Measurements from ENCODE around the gene AMBP. TPM values are rescaled to one million over a fixed set of nuclear protein-coding genes. Genes with fewer than 3 reads are reported as not detected.

The AMBP gene
- total RNA-seq, 2 donors from 2014 or later = 1.5 to 5.7 TPM

GRCh38 chr9:114080195-114080772 is 2.2 kb upstream of the AMBP start:
- peak overlapping the region; percentile 42 for H3K27ac ChIP-seq

GRCh38 chr9:114078781-114079156 is 669 bp upstream of the AMBP start:
- Histone ChIP-seq H3K27me3 (no peaks in the 10 kb centered on the region), H3K9me3 (no peaks in the 10 kb centered on the region), H3K27ac (no peak overlapping the region), H3K4me1 (peaks cover 5% of the 10 kb centered on the region), H3K4me3 (no peak overlapping the region), H3K9ac (ENCODE audit: low read depth in 2 of 2, low read length in 2 of 2) (no peak overlapping the region), H3K36me3 (no peaks in the 10 kb centered on the region)
- no peak for DNase-seq
- no peak for TF ChIP-seq CTCF (IDR thresholded peaks at IDR 0.05)
- intact Hi-C loops (cut with DNase I) = no loop called here

More at GRCh38 chr9:114080195-114080772, 2.2 kb upstream of the AMBP start:
- intact Hi-C loops (cut with DNase I) = loop anchor here (5.0 kb wide), 1 partner anchor 212 kb away; no protein-coding TSS in a partner anchor
- Histone ChIP-seq H3K9me3 (no peaks in the 10 kb centered on the region), H3K4me3 (no peak overlapping the region), H3K4me1 (peaks cover 5% of the 10 kb centered on the region), H3K36me3 (no peaks in the 10 kb centered on the region), H3K9ac (ENCODE audit: low read depth in 2 of 2, low read length in 2 of 2) (peak overlapping the region in 1 of 2 donors; percentile 3), H3K27me3 (no peaks in the 10 kb centered on the region)
- TF ChIP-seq CTCF (IDR thresholded peaks at IDR 0.05) = no peak
- peak; percentile 16 for DNase-seq

- H3K36me3 ChIP-seq = no peaks in the 10 kb centered on the region
- no peaks in the 10 kb centered on the region for H3K9me3 ChIP-seq
- H3K27me3 ChIP-seq = no peaks in the 10 kb centered on the region
- no peak overlapping the region for H3K4me3 ChIP-seq
- DNase-seq = no peak
- no peak overlapping the region for H3K9ac ChIP-seq (ENCODE audit: low read depth in 2 of 2, low read length in 2 of 2)
- no peak overlapping the region for H3K27ac ChIP-seq
- no peak for TF ChIP-seq CTCF (IDR thresholded peaks at IDR 0.05)
- peaks cover 4% of the 10 kb centered on the region for H3K4me1 ChIP-seq
- intact Hi-C loops (cut with DNase I) = no loop called here
These were observed 800 bp downstream of the AMBP start for GRCh38 chr9:114077162-114077837.

GRCh38 chr9:114076237-114077161 is 1.6 kb downstream of the AMBP start:
- H3K36me3 ChIP-seq = no peaks in the 10 kb centered on the region
- no peak overlapping the region for H3K27ac ChIP-seq
- no peak for DNase-seq
- H3K4me1 ChIP-seq = no peaks in the 10 kb centered on the region
- intact Hi-C loops (cut with DNase I) = no loop called here
- H3K9me3 ChIP-seq = no peaks in the 10 kb centered on the region
- no peaks in the 10 kb centered on the region for H3K27me3 ChIP-seq
- H3K4me3 ChIP-seq = no peak overlapping the region
- H3K9ac ChIP-seq (ENCODE audit: low read depth in 2 of 2, low read length in 2 of 2) = no peak overlapping the region
- TF ChIP-seq CTCF (IDR thresholded peaks at IDR 0.05) = no peak

GRCh38 chr9:114075602-114076001 is 2.5 kb downstream of the AMBP start:
- intact Hi-C loops (cut with DNase I) = no loop called here
- no peak for DNase-seq
- H3K4me1 ChIP-seq = no peaks in the 10 kb centered on the region
- no peak overlapping the region for H3K27ac ChIP-seq
- H3K27me3 ChIP-seq = no peaks in the 10 kb centered on the region
- no peak for TF ChIP-seq CTCF (IDR thresholded peaks at IDR 0.05)
- no peak overlapping the region for H3K9ac ChIP-seq (ENCODE audit: low read depth in 2 of 2, low read length in 2 of 2)
- H3K4me3 ChIP-seq = no peak overlapping the region
- no peaks in the 10 kb centered on the region for H3K9me3 ChIP-seq
- H3K36me3 ChIP-seq = no peaks in the 10 kb centered on the region

Data from colonic mucosa (tissue), 4 donors.